ENCODE data around the gene MGMT. TPM values are rescaled to one million over a fixed set of nuclear protein-coding genes. Genes with fewer than 3 reads are reported as not detected.

MGMT gene
- total and polyA plus RNA-seq, 9 of the 15 experiments (the other 6 are each of a cell fraction or from before 2014, with no cell fraction given), result 0.03 to 0.29 (median 0.11) TPM; not detected in 4

GRCh38 chr10:129494176-129494575, 27.1 kb downstream of the MGMT start:
- Histone ChIP-seq H4K20me1 (replicated peaks; ENCODE audit: control insufficient read depth, insufficient read depth, low read length) (no peaks in the 10 kb centered on the region), H3K9ac (ENCODE audit: insufficient read depth in 1 of 2, low read depth in 2 of 2, low read length in 2 of 2) (no peak overlapping the region), H3K27ac (ENCODE audit: extremely low read depth, low read depth, low read length) (no peak overlapping the region), H3K79me2 (ENCODE audit: control insufficient read depth, insufficient read depth, low read length) (no peaks in the 10 kb centered on the region), H3K9me1 (ENCODE audit: control insufficient read depth, insufficient read depth, low read length) (no peaks in the 10 kb centered on the region), H2AFZ (ENCODE audit: low read depth, low read length) (no peak overlapping the region), H3K4me3 (no peak overlapping the region), H3K9me3 (replicated peaks; ENCODE audit: control insufficient read depth, insufficient read depth, low read depth, low read length) (no peaks in the 10 kb centered on the region), H3K36me3 (ENCODE audit: control insufficient read depth, insufficient read depth, low read length) (no peaks in the 10 kb centered on the region), H3K4me2 (ENCODE audit: insufficient read depth, low read length) (no peak overlapping the region), H3K27me3 (ENCODE audit: control insufficient read depth in 2 of 2, insufficient read depth in 2 of 2, low read length in 2 of 2) (no peaks in the 10 kb centered on the region), H3K4me1 (replicated peaks in 1 of 2; ENCODE audit: control insufficient read depth in 2 of 2, insufficient read depth in 2 of 2, low read length in 2 of 2) (no peaks in the 10 kb centered on the region)
- FAIRE-seq (no peak), ATAC-seq (no peak), DNase-seq (ENCODE audit: extremely low read depth in 1 of 4, low spot score in 3 of 4) (no peak)
- intact Hi-C loops (cut with micrococcal nuclease), result no loop called here
- ChIA-PET POLR2A (no interaction called here), CTCF (ENCODE audit: low intra/inter-chr PET ratio) (no interaction called here)
- WGBS (ENCODE audit: insufficient coverage, low coverage, missing lambda C conversion rate), result 0% methylated on average over 3 of the region's 3 CpGs
- in situ Hi-C loops (cut with MboI), result no loop called here
- BruUV-seq (replicated peaks), result no TSS peak
- TF ChIP-seq ATF6 (CRISPR knock-in tag; IDR thresholded peaks at IDR 0.05) (no peak), POLR2G (IDR thresholded peaks at IDR 0.05; ENCODE audit: low read depth, low read length) (no peak), MNT (conservative IDR thresholded peaks at IDR 0.05) (no peak), FOXA1 (IDR thresholded peaks at IDR 0.05; ENCODE audit: borderline replicate concordance) (no peak), HNRNPH1 (optimal IDR thresholded peaks at IDR 0.05; ENCODE audit: low read depth, low read length) (no peak), PTBP1 (IDR thresholded peaks at IDR 0.05; ENCODE audit: low read depth, low read length) (no peak), RBM39 (optimal IDR thresholded peaks at IDR 0.05; ENCODE audit: low read depth, low read length) (no peak), EZH2 (IDR thresholded peaks at IDR 0.05; ENCODE audit: borderline replicate concordance, low read depth, low read length) (no peak)

Data from K562 (cell line).